Colon (tissue), 2 donors: Measurements from ENCODE around the gene CASP2.

Experiments used
- FAIRE-seq: peaks from 2 replicates; lab custom pipeline; 2012; peaks lifted over from hg19 to GRCh38; lab: Jason Lieb, UNC
- donor health status: control.
- donor health status: control.

CASP2 gene

GRCh38 chr7:143337216-143337615 lies 49.1 kb downstream of the CASP2 start:
- no peak for FAIRE-seq

- FAIRE-seq = no peak
These were observed 53.7 kb downstream of the CASP2 start for GRCh38 chr7:143341842-143342241.

GRCh38 chr7:143343596-143343995 lies 55.4 kb downstream of the CASP2 start:
- FAIRE-seq = no peak

GRCh38 chr7:143345428-143345900 lies 57.3 kb downstream of the CASP2 start:
- no peak for FAIRE-seq

GRCh38 chr7:143346018-143346417 lies 57.9 kb downstream of the CASP2 start:
- FAIRE-seq = no peak

GRCh38 chr7:143347950-143348349 lies 59.8 kb downstream of the CASP2 start:
- no peak for FAIRE-seq

- FAIRE-seq = no peak
These were observed 62.9 kb downstream of the CASP2 start for GRCh38 chr7:143351060-143351459.

- no peak for FAIRE-seq
These were observed 63.4 kb downstream of the CASP2 start for GRCh38 chr7:143351574-143351973.

GRCh38 chr7:143352531-143353002 lies 64.4 kb downstream of the CASP2 start:
- FAIRE-seq = no peak

GRCh38 chr7:143354376-143354775 lies 66.2 kb downstream of the CASP2 start:
- FAIRE-seq = no peak

- no peak for FAIRE-seq
These were observed 66.8 kb downstream of the CASP2 start for GRCh38 chr7:143354965-143355364.

GRCh38 chr7:143355450-143356385 lies 67.6 kb downstream of the CASP2 start:
- FAIRE-seq = no peak

- no peak for FAIRE-seq
These were observed 68.4 kb downstream of the CASP2 start for GRCh38 chr7:143356414-143357050.
